Chondrocyte (in vitro differentiated cells): ENCODE results near the gene BAHD1. TPM values are rescaled to one million over a fixed set of nuclear protein-coding genes. Genes with fewer than 3 reads are reported as not detected.

Experiments
- DNase-seq: peaks from one replicate; pipeline ENCODE4 v3.0.0; 2021; ENCODE audit warnings: mixed read lengths, low spot score
- H3K27ac Mint-ChIP-seq: one replicate; pipeline ENCODE4 v1.8.0; 2021; ENCODE audit warnings: mild to moderate bottlenecking, moderate library complexity, mixed read lengths; ENCODE audit not compliant: unreplicated experiment
- H3K27me3 Mint-ChIP-seq: 2 replicates; pipeline ENCODE4 v1.8.0; 2021; ENCODE audit warnings: low read depth, mixed read lengths
- H3K36me3 Mint-ChIP-seq: 2 replicates; pipeline ENCODE4 v1.8.0; 2021; ENCODE audit warnings: low read depth, mixed read lengths
- H3K4me1 Mint-ChIP-seq: 2 replicates; pipeline ENCODE4 v1.8.0; 2021; ENCODE audit warnings: low read depth, mild to moderate bottlenecking, mixed read lengths
- H3K4me3 Mint-ChIP-seq: one replicate; pipeline ENCODE4 v1.8.0; 2021; ENCODE audit warnings: mild to moderate bottlenecking, moderate library complexity, mixed read lengths; ENCODE audit not compliant: unreplicated experiment
- H3K9me3 Mint-ChIP-seq: 2 replicates; pipeline ENCODE4 v1.8.0; 2021; ENCODE audit warnings: low read depth, mixed read lengths
- total RNA-seq: library from RNA; stranded (reverse); gene quantifications from 3 replicates; pipeline ENCODE4 v1.2.1, GENCODE V29; 2021
- TF ChIP-seq, protein P1 (sequence below): fragments of 200-600 bp; sonication (generic); IDR thresholded peaks from 2 replicates; pipeline ENCODE4 v1.5.0; 2021; ENCODE audit warnings: antibody characterized with exemption, mild to moderate bottlenecking, moderate library complexity

BAHD1 gene
- total RNA-seq, 1 donor from 2014 or later = 24.8 TPM

DNA sequence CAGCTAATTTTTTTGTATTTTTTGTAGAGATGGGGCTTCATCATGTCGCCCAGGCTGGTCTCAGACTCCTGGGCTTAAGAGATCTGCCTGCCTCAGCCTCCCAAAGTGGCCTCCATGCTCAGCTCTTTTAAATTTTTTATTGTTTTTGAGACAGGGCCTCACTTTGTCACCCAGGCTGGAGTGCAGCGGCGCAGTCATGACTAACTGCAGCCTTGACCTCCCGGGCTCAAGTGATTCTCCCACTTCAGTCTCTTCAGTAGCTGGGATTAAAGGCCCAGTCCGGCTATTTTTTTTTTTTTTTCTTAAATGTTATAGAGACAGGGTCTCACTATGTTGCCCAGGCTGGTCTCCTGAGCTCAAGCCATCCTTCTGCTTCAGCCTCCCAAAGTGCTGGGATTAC lies 15.1 kb upstream of the BAHD1 start:
- H3K36me3 Mint-ChIP-seq = no peaks in the 10 kb centered on the region
- no peak overlapping the region for H3K27ac Mint-ChIP-seq
- H3K4me1 Mint-ChIP-seq = peaks cover 13% of the 10 kb centered on the region
- no peak overlapping the region for H3K4me3 Mint-ChIP-seq
- no peaks in the 10 kb centered on the region for H3K9me3 Mint-ChIP-seq
- TF ChIP-seq, protein P1, sequence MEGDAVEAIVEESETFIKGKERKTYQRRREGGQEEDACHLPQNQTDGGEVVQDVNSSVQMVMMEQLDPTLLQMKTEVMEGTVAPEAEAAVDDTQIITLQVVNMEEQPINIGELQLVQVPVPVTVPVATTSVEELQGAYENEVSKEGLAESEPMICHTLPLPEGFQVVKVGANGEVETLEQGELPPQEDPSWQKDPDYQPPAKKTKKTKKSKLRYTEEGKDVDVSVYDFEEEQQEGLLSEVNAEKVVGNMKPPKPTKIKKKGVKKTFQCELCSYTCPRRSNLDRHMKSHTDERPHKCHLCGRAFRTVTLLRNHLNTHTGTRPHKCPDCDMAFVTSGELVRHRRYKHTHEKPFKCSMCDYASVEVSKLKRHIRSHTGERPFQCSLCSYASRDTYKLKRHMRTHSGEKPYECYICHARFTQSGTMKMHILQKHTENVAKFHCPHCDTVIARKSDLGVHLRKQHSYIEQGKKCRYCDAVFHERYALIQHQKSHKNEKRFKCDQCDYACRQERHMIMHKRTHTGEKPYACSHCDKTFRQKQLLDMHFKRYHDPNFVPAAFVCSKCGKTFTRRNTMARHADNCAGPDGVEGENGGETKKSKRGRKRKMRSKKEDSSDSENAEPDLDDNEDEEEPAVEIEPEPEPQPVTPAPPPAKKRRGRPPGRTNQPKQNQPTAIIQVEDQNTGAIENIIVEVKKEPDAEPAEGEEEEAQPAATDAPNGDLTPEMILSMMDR = no peak
- H3K27me3 Mint-ChIP-seq = peaks cover 21% of the 10 kb centered on the region
- no peak for DNase-seq

DNA sequence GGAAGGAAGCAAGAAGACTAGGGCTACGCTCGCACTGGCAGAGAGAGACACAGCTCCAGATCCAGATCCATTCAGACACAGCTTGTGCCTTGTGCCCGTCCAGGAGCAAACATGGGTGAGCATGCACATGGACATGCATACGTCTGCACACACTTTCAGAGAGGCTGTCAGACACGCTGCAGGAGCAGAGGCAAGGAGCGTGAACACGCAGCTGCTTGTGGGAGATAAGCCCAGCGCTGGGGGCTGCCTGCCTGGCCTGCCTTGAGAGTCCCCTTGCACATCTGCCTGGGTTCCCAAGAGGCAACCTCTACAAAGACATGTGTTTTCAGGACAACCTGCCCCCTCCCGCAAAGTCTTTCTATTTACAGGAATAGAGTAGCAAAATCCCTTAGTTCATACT lies 13.6 kb upstream of the BAHD1 start:
- Mint-ChIP-seq H3K36me3 (no peaks in the 10 kb centered on the region), H3K4me3 (no peak overlapping the region), H3K27me3 (peaks cover 23% of the 10 kb centered on the region), H3K27ac (no peak overlapping the region), H3K4me1 (no peaks in the 10 kb centered on the region), H3K9me3 (no peaks in the 10 kb centered on the region)
- no peak for DNase-seq
- TF ChIP-seq, protein P1 = no peak

DNA sequence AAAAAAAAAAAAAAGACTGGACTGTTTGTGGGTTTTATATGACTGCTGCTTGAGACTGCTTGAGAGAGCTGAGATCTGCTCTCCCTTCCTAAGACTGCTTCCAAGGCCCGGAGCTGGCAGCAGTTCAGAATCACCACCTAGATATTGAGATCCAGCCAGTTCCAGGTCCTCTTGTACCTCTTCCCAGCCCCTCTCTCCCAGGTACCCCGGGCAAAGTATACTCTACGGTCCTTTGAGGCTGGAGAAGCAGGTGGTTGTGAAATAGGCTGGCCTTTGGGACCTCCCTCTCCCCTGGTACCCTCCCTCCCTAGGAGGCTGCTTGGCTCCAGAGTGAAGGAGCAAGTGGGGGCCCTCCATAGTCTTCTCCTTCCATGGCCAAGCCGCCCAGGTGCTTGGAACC lies 12.6 kb upstream of the BAHD1 start:
- Mint-ChIP-seq H3K9me3 (no peaks in the 10 kb centered on the region), H3K36me3 (no peaks in the 10 kb centered on the region), H3K4me3 (no peak overlapping the region), H3K4me1 (no peaks in the 10 kb centered on the region), H3K27ac (no peak overlapping the region), H3K27me3 (peaks cover 23% of the 10 kb centered on the region)
- DNase-seq = no peak
- TF ChIP-seq, protein P1 = no peak

DNA sequence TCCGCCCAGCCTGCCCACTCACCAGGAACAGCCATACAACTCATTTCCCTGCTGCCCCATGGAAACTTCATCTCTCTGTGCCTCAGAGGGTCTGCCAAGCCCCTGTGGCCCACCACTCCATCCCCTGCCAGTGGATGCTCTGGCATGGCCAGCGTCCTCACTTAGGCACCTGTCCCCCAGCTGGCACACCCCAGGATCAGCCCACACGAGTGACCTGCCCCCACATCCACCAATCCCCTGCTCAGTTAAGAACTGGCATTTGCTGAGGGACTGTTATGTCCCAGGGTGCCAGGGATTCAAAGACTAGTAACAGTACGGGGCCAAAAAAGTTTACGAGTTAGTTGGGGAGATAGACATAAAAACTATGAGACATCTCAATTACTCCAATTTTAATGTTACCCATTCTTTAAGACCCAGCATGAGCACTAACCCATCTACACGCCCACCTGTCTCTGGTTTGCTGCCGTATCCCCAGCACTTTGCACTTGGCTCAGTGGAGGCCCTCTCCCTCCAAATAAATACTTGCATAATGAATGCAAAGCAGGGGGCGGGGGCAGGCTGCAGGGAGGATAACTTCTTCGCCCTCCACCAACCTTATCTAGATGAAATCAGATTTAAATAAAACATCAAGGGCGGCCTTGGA lies 11.6 kb upstream of the BAHD1 start:
- H3K27ac Mint-ChIP-seq = no peak overlapping the region
- DNase-seq = no peak
- TF ChIP-seq, protein P1 = no peak
- H3K4me1 Mint-ChIP-seq = no peaks in the 10 kb centered on the region
- no peaks in the 10 kb centered on the region for H3K9me3 Mint-ChIP-seq
- peaks cover 25% of the 10 kb centered on the region for H3K27me3 Mint-ChIP-seq
- no peaks in the 10 kb centered on the region for H3K36me3 Mint-ChIP-seq
- H3K4me3 Mint-ChIP-seq = no peak overlapping the region

DNA sequence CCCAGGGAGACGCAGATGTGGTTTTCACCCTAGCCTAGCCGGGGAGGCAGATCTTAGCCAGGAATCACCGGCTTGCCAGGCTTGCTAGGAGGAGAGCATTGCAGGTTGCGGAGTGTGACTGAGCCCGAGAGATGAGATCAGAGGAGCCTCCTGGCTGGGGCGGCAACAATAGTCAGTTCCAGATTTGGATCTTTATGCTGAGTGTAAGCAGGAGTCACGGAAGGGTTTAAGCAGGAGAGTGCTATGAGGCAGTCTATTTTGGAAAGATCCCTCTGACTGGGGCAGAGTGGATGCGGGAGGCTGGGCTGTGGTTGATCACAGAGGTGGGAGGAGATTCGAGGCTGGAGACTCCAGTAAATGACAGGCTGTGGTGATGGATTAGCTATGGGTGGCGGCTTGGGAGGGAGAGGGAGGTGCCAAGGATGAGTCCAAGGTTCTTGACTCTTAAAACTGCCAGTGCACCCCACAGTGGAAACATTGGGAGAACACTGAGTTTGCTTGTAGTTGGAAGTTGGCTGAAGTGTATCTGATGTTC lies 10.4 kb upstream of the BAHD1 start:
- Mint-ChIP-seq H3K4me3 (no peak overlapping the region), H3K36me3 (no peaks in the 10 kb centered on the region), H3K4me1 (no peaks in the 10 kb centered on the region), H3K27me3 (peaks cover 28% of the 10 kb centered on the region), H3K9me3 (no peaks in the 10 kb centered on the region), H3K27ac (no peak overlapping the region)
- TF ChIP-seq, protein P1 = no peak
- no peak for DNase-seq
